Measurements from ENCODE around the gene LYPD6. TPM values are rescaled to one million over a fixed set of nuclear protein-coding genes. Genes with fewer than 3 reads are reported as not detected.

Gene LYPD6
- polyA plus RNA-seq, 1 of the 3 experiments (the other 2 are of a cell fraction), result 8.1 TPM

DNA sequence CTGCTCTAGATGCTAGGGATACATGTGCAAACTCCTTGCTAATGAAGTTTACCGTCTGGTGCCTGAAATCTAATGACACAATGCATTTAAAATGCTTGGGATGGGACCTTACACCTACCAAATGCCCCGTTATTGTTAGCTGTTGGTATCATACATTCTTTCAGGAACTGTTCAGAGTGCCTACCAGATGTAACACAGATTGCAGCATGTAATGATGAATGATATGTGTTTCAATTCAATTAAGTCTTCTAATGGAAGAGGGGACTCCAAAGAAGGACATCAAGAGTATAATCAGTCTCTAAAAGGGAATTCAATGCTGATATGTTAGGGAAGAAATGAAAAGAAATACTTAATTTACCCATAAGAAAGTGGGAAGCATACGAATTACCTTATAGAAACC lies 3.2 kb downstream of the LYPD6 start:
- POLR2A ChIA-PET, result no interaction called here
- CTCF ChIA-PET, result interaction anchor here (0.9 to 2.7 kb wide), 6 partner anchors 20 to 317 kb away, joined by 3 to 13 read pairs (median 4); partner anchors contain the start of gene LYPD6B
- H3K9me3 ChIP-seq, result no peaks in the 10 kb centered on the region

DNA sequence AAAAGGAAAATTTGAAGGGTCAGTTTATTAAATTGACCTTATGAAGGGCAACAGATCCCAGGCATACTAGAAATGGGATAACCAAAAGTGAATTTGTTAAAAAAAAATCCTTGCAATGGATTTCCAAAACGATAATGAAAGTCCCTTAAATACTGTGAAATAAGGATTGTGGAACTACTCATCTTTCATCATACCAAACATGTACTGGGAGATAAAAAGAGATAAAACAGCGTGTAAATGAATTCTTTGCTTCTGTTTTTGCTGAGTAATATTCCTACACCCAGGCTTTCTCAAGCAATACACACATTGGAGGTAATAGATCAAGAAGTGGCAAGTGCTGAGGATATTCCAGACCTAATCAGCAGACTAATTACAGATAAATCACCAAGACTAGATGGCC lies 3.8 kb downstream of the LYPD6 start:
- no peak overlapping the region for H3K4me2 ChIP-seq
- 66% methylated on average over 2 of the region's 2 CpGs for WGBS (ENCODE audit: low lambda C conversion rate)
- no peaks in the 10 kb centered on the region for H3K9me2 ChIP-seq
- H2AFZ ChIP-seq (ENCODE audit: low read depth), result no peak overlapping the region
- no peaks in the 10 kb centered on the region for H3K9me3 ChIP-seq
- no peaks in the 10 kb centered on the region for H4K20me1 ChIP-seq (ENCODE audit: insufficient read depth)
- CTCF ChIA-PET, result interaction anchor here (2.0 kb wide), 1 partner anchor 316 kb away, joined by 5 read pairs; no protein-coding TSS in a partner anchor
- DNase-seq, result no peak
- no peak overlapping the region for H3K9ac ChIP-seq
- H3F3A ChIP-seq (replicated peaks; ENCODE audit: insufficient read depth), result peaks cover 4% of the 10 kb centered on the region
- POLR2A ChIA-PET, result no interaction called here
- TF ChIP-seq EZH2phosphoT487 (IDR thresholded peaks at IDR 0.05; ENCODE audit: borderline replicate concordance, low read depth), result no peak
- no peak for TF ChIP-seq GATA2 (CRISPR knock-in tag; IDR thresholded peaks at IDR 0.05)
- TF ChIP-seq, protein P1, sequence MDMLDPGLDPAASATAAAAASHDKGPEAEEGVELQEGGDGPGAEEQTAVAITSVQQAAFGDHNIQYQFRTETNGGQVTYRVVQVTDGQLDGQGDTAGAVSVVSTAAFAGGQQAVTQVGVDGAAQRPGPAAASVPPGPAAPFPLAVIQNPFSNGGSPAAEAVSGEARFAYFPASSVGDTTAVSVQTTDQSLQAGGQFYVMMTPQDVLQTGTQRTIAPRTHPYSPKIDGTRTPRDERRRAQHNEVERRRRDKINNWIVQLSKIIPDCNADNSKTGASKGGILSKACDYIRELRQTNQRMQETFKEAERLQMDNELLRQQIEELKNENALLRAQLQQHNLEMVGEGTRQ (IDR thresholded peaks at IDR 0.05; ENCODE audit: borderline replicate concordance, low read depth, low read length), result no peak
- no peak for TF ChIP-seq RFX5 (IDR thresholded peaks at IDR 0.05; ENCODE audit: low read length)
- TF ChIP-seq FOXM1 (IDR thresholded peaks at IDR 0.05; ENCODE audit: low read depth), result no peak
- no peak for TF ChIP-seq NRF1 (IDR thresholded peaks at IDR 0.05; ENCODE audit: low read depth, low read length)
- TF ChIP-seq FOXJ3 (CRISPR knock-in tag; IDR thresholded peaks at IDR 0.05), result no peak
- TF ChIP-seq POLR2AphosphoS5 (IDR thresholded peaks at IDR 0.05; ENCODE audit: low read depth, low read length), result no peak
- no peak for TF ChIP-seq YY1 (IDR thresholded peaks at IDR 0.05; ENCODE audit: low read depth)
- no peak for TF ChIP-seq SMC3 (IDR thresholded peaks at IDR 0.05; ENCODE audit: low read depth, low read length)
- TF ChIP-seq TAF1 (IDR thresholded peaks at IDR 0.05; ENCODE audit: borderline replicate concordance, low read depth, low read length), result no peak
- TF ChIP-seq ELF1 (IDR thresholded peaks at IDR 0.05), result no peak
- no peak for TF ChIP-seq RCOR1 (IDR thresholded peaks at IDR 0.05; ENCODE audit: low read length)
- TF ChIP-seq RXRA (IDR thresholded peaks at IDR 0.05; ENCODE audit: borderline replicate concordance, low read depth), result no peak
- TF ChIP-seq, protein P2, sequence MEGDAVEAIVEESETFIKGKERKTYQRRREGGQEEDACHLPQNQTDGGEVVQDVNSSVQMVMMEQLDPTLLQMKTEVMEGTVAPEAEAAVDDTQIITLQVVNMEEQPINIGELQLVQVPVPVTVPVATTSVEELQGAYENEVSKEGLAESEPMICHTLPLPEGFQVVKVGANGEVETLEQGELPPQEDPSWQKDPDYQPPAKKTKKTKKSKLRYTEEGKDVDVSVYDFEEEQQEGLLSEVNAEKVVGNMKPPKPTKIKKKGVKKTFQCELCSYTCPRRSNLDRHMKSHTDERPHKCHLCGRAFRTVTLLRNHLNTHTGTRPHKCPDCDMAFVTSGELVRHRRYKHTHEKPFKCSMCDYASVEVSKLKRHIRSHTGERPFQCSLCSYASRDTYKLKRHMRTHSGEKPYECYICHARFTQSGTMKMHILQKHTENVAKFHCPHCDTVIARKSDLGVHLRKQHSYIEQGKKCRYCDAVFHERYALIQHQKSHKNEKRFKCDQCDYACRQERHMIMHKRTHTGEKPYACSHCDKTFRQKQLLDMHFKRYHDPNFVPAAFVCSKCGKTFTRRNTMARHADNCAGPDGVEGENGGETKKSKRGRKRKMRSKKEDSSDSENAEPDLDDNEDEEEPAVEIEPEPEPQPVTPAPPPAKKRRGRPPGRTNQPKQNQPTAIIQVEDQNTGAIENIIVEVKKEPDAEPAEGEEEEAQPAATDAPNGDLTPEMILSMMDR (IDR thresholded peaks at IDR 0.05), result no peak
- H3K27ac ChIP-seq (ENCODE audit: low read depth in 2 of 2, low read length in 1 of 2), result no peak overlapping the region
- H3K4me1 ChIP-seq (ENCODE audit: control insufficient read depth in 1 of 2, insufficient read depth in 2 of 2, low read depth in 1 of 2, low read length in 1 of 2), result peaks cover 0 to 10% of the 10 kb centered on the region in 2 experiments; a peak in 2 of 4 replicates
- peaks cover 0 to 5% of the 10 kb centered on the region in 2 experiments for H3K36me3 ChIP-seq (replicated peaks in 1 of 2; ENCODE audit: control insufficient read depth in 1 of 2, insufficient read depth in 2 of 2, low read length in 1 of 2)
- H3K79me2 ChIP-seq (ENCODE audit: insufficient read depth), result peaks cover 26% of the 10 kb centered on the region; the same call in 1 of the 2 replicates
- H3K4me3 ChIP-seq (ENCODE audit: low read depth in 2 of 2, low read length in 1 of 2), result no peak overlapping the region
- no peaks in the 10 kb centered on the region for H3K27me3 ChIP-seq (ENCODE audit: insufficient read depth)

More for the DNA sequence above, 3.2 kb downstream of the LYPD6 start:
- no peaks in the 10 kb centered on the region for H3K27me3 ChIP-seq (ENCODE audit: insufficient read depth)
- peaks cover 4% of the 10 kb centered on the region for H3F3A ChIP-seq (replicated peaks; ENCODE audit: insufficient read depth)
- H4K20me1 ChIP-seq (ENCODE audit: insufficient read depth), result no peaks in the 10 kb centered on the region
- no peaks in the 10 kb centered on the region for H3K9me2 ChIP-seq
- peaks cover 0 to 10% of the 10 kb centered on the region in 2 experiments; a peak in 2 of 4 replicates for H3K4me1 ChIP-seq (ENCODE audit: control insufficient read depth in 1 of 2, insufficient read depth in 2 of 2, low read depth in 1 of 2, low read length in 1 of 2)
- DNase-seq, result no peak
- H3K27ac ChIP-seq (ENCODE audit: low read depth in 2 of 2, low read length in 1 of 2), result no peak overlapping the region
- H3K4me3 ChIP-seq (ENCODE audit: low read depth in 2 of 2, low read length in 1 of 2), result no peak overlapping the region
- TF ChIP-seq MEF2A (IDR thresholded peaks at IDR 0.05; ENCODE audit: borderline replicate concordance, low read depth) (no peak), GATA2 (CRISPR knock-in tag; IDR thresholded peaks at IDR 0.05) (0 out of 2 replicates have a peak, but pooled peaks have one; percentile 18)
- peaks cover 26% of the 10 kb centered on the region; the same call in 1 of the 2 replicates for H3K79me2 ChIP-seq (ENCODE audit: insufficient read depth)
- H3K9ac ChIP-seq, result no peak overlapping the region
- H3K4me2 ChIP-seq, result no peak overlapping the region
- peaks cover 0 to 5% of the 10 kb centered on the region in 2 experiments for H3K36me3 ChIP-seq (replicated peaks in 1 of 2; ENCODE audit: control insufficient read depth in 1 of 2, insufficient read depth in 2 of 2, low read length in 1 of 2)
- H2AFZ ChIP-seq (ENCODE audit: low read depth), result no peak overlapping the region
- WGBS (ENCODE audit: low lambda C conversion rate), result 53% methylated on average over 3 of the region's 3 CpGs
